ENCODE measurements around the gene NACC2.

NACC2 gene

DNA sequence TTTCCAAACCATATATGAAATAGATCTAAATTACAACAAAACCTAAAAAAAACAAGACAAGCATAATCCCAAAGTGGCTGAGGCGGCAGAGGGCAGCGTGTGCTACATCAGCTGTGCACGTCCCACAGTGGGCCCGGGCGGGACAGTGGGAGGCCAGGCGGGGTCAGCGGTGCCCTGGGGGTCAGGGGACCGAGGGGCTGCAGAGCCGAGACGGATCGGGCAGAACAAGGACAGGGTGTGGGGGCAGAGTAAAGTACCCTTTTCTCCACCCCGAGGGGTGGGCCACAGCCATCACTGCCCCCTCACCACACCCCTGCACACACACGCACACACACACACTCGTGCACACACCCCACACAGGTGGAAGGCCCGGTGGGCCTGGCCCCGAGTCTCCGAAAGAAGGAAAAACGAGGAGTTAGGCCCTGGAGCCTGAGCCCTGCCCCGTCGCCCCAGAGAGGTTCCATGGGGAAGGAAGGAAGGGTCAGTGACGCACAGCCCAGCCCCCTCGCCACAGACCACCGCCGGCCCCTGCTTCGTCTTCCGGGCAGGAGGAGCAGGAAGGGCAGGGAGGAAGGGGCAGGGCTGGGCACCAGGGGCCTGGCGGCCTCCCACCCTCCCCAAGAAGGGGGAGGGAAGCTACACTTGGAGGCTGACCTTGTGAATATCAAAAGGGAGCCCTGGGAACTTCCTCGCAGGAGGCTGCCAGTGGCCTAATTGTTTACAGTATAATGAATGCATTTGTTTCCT lies 84.3 kb downstream of the NACC2 start:
- Mint-ChIP-seq H3K27ac (no peak overlapping the region), H3K36me3 (ENCODE audit: low read depth) (no peaks in the 10 kb centered on the region), H3K9me3 (no peaks in the 10 kb centered on the region), H3K4me1 (ENCODE audit: low read depth) (no peaks in the 10 kb centered on the region), H3K4me3 (no peak overlapping the region), H3K27me3 (no peaks in the 10 kb centered on the region)

DNA sequence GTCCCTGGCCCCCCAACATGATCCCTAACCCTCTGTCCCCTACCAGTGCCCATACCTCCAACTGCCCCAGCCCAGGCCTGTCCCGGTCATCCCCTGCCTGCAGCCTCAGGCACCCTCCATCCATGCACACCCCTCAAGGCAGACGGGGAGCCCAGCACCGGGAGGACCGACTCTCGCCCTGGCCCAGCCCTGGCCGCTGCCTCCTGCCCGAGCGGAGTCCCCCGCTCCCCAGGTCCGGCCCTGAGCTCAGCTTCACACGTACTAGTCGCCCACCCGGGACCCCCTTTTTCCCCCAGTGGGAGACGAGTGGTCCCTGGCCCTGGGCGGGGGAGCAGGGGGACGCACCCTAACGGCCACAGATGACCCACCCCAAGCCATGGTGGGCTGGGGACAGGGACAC lies 84.9 kb downstream of the NACC2 start:
- Mint-ChIP-seq H3K4me1 (ENCODE audit: low read depth) (no peaks in the 10 kb centered on the region), H3K9me3 (no peaks in the 10 kb centered on the region), H3K27me3 (no peaks in the 10 kb centered on the region), H3K4me3 (no peak overlapping the region), H3K36me3 (ENCODE audit: low read depth) (no peaks in the 10 kb centered on the region), H3K27ac (no peak overlapping the region)

- Mint-ChIP-seq H3K9me3 (no peaks in the 10 kb centered on the region), H3K27me3 (no peaks in the 10 kb centered on the region), H3K27ac (no peak overlapping the region), H3K4me3 (no peak overlapping the region), H3K36me3 (ENCODE audit: low read depth) (no peaks in the 10 kb centered on the region), H3K4me1 (ENCODE audit: low read depth) (no peaks in the 10 kb centered on the region)
Observed at GRCh38 chr9:136009516-136009915, 85.6 kb downstream of the NACC2 start.

DNA sequence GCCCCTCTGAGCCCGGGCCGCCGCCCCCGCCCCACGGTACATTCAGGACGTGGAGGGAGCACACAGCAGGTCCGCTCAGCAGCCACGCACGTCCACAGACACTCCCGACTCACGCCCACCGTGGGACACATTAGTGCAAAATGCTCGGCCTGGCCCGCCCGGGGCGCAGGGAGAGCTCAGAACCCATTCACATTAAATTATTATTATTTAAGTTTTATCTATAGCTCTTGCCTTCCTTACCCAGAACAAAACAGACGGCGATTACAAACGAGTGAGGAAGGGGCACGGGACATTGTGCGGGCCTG lies 86.4 kb downstream of the NACC2 start:
- no peaks in the 10 kb centered on the region for H3K4me1 Mint-ChIP-seq (ENCODE audit: low read depth)
- no peaks in the 10 kb centered on the region for H3K9me3 Mint-ChIP-seq
- no peaks in the 10 kb centered on the region for H3K36me3 Mint-ChIP-seq (ENCODE audit: low read depth)
- no peak overlapping the region for H3K4me3 Mint-ChIP-seq
- H3K27ac Mint-ChIP-seq: no peak overlapping the region
- H3K27me3 Mint-ChIP-seq: no peaks in the 10 kb centered on the region

DNA sequence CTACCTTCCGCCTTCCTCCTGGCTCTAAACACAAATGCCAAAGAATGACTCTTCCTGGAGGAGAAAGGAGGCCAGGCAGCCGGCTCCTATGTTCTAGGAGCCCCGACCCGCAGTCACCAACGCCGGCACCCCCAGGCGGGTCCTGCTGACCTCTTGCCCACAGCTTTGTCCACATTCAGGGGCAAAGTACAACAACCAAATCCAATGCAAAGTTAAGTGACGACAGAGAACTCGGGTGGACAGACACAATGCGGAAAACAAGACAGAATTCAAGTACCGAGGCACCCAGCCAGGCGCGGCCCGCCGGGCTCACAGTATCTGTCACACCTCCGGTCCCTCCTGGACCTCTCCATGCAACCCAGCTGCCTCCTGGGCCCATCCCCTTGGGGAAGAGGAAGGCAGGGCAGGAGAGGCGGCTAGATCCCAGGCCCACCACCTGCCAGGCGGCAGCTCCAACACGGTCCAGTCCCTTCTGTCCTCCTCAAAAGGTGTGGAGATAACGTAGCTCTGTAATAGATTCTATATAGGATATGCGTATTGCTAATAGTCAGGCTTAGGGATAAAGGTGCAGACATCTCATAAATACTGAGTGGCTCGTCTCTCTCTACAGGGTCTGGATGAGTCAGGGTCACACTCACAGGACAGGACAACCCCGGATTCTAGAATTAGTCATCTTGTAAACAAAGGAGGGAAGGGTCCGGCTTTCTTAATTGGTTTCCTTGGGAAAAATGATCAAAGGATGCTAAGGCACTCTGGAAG lies 87.0 kb downstream of the NACC2 start:
- Mint-ChIP-seq H3K27ac (no peak overlapping the region), H3K27me3 (no peaks in the 10 kb centered on the region), H3K4me1 (ENCODE audit: low read depth) (no peaks in the 10 kb centered on the region), H3K4me3 (no peak overlapping the region), H3K9me3 (no peaks in the 10 kb centered on the region), H3K36me3 (ENCODE audit: low read depth) (no peaks in the 10 kb centered on the region)

- Mint-ChIP-seq H3K9me3 (no peaks in the 10 kb centered on the region), H3K36me3 (ENCODE audit: low read depth) (no peaks in the 10 kb centered on the region), H3K27me3 (no peaks in the 10 kb centered on the region), H3K4me3 (no peak overlapping the region), H3K27ac (no peak overlapping the region), H3K4me1 (ENCODE audit: low read depth) (no peaks in the 10 kb centered on the region)
Observed at GRCh38 chr9:136007276-136007933, 87.7 kb downstream of the NACC2 start.

DNA sequence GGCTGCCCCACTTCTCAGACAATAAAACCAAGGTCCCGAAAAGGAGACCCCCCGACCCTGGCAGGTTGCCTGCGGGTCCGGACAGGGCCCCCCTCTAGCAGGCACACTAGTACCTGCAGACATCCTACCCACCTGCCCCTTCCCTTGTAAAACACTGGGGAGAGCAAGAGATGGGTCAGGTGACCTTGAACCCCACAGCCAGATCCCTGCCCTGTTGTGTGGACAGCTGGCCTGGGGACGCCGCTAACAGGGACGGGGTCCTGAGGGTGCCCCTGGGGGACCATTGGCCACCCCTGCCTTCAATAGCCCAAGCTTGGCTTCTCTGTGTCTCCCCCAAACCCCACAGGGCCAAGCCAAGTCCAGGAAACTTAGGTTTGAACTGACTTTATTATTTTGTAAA lies 88.9 kb downstream of the NACC2 start:
- H3K9me3 Mint-ChIP-seq: no peaks in the 10 kb centered on the region
- H3K4me1 Mint-ChIP-seq (ENCODE audit: low read depth): no peaks in the 10 kb centered on the region
- H3K4me3 Mint-ChIP-seq: no peak overlapping the region
- H3K27me3 Mint-ChIP-seq: no peaks in the 10 kb centered on the region
- H3K36me3 Mint-ChIP-seq (ENCODE audit: low read depth): no peaks in the 10 kb centered on the region
- no peak overlapping the region for H3K27ac Mint-ChIP-seq

GRCh38 chr9:136004712-136005111 lies 90.4 kb downstream of the NACC2 start:
- H3K27ac Mint-ChIP-seq: no peak overlapping the region
- no peaks in the 10 kb centered on the region for H3K27me3 Mint-ChIP-seq
- no peaks in the 10 kb centered on the region for H3K4me1 Mint-ChIP-seq (ENCODE audit: low read depth)
- no peak overlapping the region for H3K4me3 Mint-ChIP-seq
- H3K9me3 Mint-ChIP-seq: no peaks in the 10 kb centered on the region
- H3K36me3 Mint-ChIP-seq (ENCODE audit: low read depth): no peaks in the 10 kb centered on the region

DNA sequence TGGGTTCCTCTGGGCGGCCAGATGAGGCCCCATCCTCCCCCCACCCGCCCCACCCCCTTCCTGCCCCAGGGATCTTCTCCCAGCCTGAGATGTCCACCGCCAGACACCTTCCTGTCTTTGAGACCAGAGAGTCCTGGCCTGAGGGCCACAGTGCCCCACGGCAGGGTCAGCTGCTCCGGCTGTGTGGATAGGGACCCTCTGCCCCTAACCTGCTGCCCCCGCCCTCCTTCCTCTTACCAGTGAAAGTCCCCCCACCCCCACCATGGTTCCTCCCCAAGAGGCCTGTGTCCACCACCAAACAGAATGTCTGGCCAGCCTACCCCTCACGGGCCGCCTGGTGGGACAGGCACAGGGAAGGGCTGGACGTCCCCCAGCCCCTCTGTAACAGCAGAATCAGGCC lies 90.9 kb downstream of the NACC2 start:
- H3K4me3 Mint-ChIP-seq: no peak overlapping the region
- H3K4me1 Mint-ChIP-seq (ENCODE audit: low read depth): no peaks in the 10 kb centered on the region
- H3K36me3 Mint-ChIP-seq (ENCODE audit: low read depth): no peaks in the 10 kb centered on the region
- no peaks in the 10 kb centered on the region for H3K27me3 Mint-ChIP-seq
- no peak overlapping the region for H3K27ac Mint-ChIP-seq
- no peaks in the 10 kb centered on the region for H3K9me3 Mint-ChIP-seq

DNA sequence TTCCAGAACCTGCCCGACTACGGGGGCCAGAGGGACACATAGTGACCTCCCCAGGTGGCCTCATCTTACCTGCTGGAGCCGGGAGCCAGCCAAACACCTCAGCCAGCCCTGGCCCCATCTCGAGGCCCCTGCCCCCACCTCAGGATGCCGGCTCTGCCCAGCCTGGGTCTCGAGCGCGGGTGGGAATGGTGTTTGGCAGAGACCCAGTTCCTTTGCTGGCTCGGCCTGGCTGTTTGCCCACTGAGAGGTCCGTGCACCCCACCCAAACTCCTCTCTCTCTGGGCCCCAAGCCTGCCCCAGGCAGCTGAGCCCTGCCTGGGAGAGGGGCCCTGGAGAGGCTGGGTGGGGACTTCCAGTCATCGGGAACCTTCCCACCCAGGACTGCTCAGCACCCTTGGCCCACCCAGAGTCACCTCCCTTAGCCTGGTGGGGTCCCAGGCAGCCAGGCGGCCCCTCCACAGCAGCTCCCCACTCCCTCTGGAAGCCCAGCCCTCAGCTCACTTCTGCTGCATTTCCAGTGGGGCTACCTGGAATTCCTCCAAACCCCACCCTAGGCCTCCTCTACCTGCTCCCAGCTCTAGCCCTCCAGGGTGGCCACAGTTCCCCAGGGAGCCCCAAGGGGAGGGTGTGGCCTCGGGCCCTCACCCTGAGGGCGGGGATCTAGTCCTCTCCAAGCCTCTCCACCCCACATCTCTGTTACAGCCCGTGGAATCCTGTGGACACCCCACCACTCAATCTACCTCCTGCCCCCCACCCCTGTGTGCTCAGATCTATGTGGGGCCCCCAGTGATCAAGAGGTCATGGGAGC lies 91.5 kb downstream of the NACC2 start:
- no peaks in the 10 kb centered on the region for H3K4me1 Mint-ChIP-seq (ENCODE audit: low read depth)
- H3K27ac Mint-ChIP-seq: no peak overlapping the region
- H3K27me3 Mint-ChIP-seq: no peaks in the 10 kb centered on the region
- H3K4me3 Mint-ChIP-seq: no peak overlapping the region
- no peaks in the 10 kb centered on the region for H3K9me3 Mint-ChIP-seq
- H3K36me3 Mint-ChIP-seq (ENCODE audit: low read depth): no peaks in the 10 kb centered on the region

DNA sequence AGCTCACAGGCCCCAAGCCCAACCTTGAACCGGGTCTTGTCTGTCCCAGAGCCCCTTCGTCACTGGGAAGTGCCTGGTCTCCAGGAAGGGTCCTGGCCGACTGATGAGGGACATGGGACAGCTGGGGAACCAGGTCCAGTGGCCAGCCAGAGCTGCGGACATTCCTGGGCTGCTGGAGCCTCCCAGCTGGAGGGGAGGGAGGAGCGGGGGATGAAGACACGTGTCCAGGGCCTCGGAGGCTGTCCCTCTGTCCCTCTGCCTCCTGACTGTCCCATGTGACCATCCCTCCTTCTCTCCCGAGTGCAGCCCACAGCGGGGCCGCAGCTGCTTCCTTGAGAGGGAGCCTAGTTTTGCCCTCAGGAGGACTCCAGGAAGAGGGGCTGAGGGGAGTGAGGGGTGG lies 92.2 kb downstream of the NACC2 start:
- Mint-ChIP-seq H3K27ac (no peak overlapping the region), H3K9me3 (no peaks in the 10 kb centered on the region), H3K4me3 (no peak overlapping the region), H3K4me1 (ENCODE audit: low read depth) (no peaks in the 10 kb centered on the region), H3K36me3 (ENCODE audit: low read depth) (no peaks in the 10 kb centered on the region), H3K27me3 (no peaks in the 10 kb centered on the region)

DNA sequence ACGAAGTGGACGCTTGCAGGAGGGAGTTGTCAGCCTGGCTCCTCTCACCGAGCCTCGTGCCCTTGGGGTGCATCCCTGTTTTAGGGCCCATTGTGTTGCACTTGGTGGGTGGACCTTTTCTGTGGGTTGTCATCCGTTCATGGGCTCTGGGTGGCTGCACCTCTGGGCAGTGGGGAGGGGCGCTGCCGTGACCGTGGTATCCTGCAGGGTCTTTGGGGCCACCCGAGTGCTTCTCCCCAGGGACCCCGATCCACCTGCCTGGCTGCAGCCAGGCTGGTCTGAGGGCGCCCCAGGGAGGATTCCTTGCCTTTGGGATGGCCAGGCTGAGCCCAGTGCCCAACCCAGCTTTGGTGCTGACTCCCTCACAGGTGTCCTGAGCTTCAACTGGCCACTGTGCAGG lies 92.9 kb downstream of the NACC2 start:
- H3K4me3 Mint-ChIP-seq: no peak overlapping the region
- H3K27ac Mint-ChIP-seq: no peak overlapping the region
- H3K4me1 Mint-ChIP-seq (ENCODE audit: low read depth): no peaks in the 10 kb centered on the region
- no peaks in the 10 kb centered on the region for H3K9me3 Mint-ChIP-seq
- H3K36me3 Mint-ChIP-seq (ENCODE audit: low read depth): no peaks in the 10 kb centered on the region
- H3K27me3 Mint-ChIP-seq: no peaks in the 10 kb centered on the region

- Mint-ChIP-seq H3K27ac (no peak overlapping the region), H3K9me3 (no peaks in the 10 kb centered on the region), H3K4me1 (ENCODE audit: low read depth) (no peaks in the 10 kb centered on the region), H3K27me3 (no peaks in the 10 kb centered on the region), H3K36me3 (ENCODE audit: low read depth) (no peaks in the 10 kb centered on the region), H3K4me3 (no peak overlapping the region)
Observed at GRCh38 chr9:136001231-136001630, 93.9 kb downstream of the NACC2 start.

GRCh38 chr9:135998410-135999071 lies 96.5 kb downstream of the NACC2 start:
- no peaks in the 10 kb centered on the region for H3K4me1 Mint-ChIP-seq (ENCODE audit: low read depth)
- no peaks in the 10 kb centered on the region for H3K9me3 Mint-ChIP-seq
- no peak overlapping the region for H3K4me3 Mint-ChIP-seq
- H3K27ac Mint-ChIP-seq: no peak overlapping the region
- no peaks in the 10 kb centered on the region for H3K27me3 Mint-ChIP-seq
- no peaks in the 10 kb centered on the region for H3K36me3 Mint-ChIP-seq (ENCODE audit: low read depth)

Measured in stimulated activated naive CD8-positive, alpha-beta T cell treated with anti-CD3 and anti-CD28 coated beads, Interleukin-15, Interleukin-2, amounts not matched to agents 100 ng/mL and 50 ng/mL, for 24 hours (primary cell).